Calu3 (cell line): ENCODE results near the gene CDO1. TPM values are rescaled to one million over a fixed set of nuclear protein-coding genes. Genes with fewer than 3 reads are reported as not detected.
A peak's percentile ranks its signal among the peaks of the same experiment; 100 is the strongest.

Source experiments
- BruUV-seq: library from RNA; stranded (reverse); fragments of 400-500 nt; replicated peaks from 2 replicates; lab custom pipeline; 2021; lab: Mats Ljungman, UMichigan
- CTCF ChIA-PET: fragments of 300-600 bp; sonication (Branson Sonifier 250); formaldehyde crosslinking; loops from one replicate; lab custom pipeline; 2022; ENCODE audit warnings: antibody characterized with exemption; lab: Charles Lee
- DNase-seq: peaks from one replicate; pipeline ENCODE4 v3.0.0; 2022
- H3K27ac Mint-ChIP-seq: one replicate; pipeline ENCODE4 v1.8.0; 2022; ENCODE audit warnings: mixed read lengths; ENCODE audit not compliant: unreplicated experiment
- H3K27me3 Mint-ChIP-seq: one replicate; pipeline ENCODE4 v1.8.0; 2022; ENCODE audit warnings: mixed read lengths; ENCODE audit not compliant: unreplicated experiment
- H3K36me3 Mint-ChIP-seq: one replicate; pipeline ENCODE4 v1.8.0; 2022; ENCODE audit warnings: mild to moderate bottlenecking, moderate library complexity, mixed read lengths; ENCODE audit not compliant: insufficient read depth, unreplicated experiment
- H3K4me1 Mint-ChIP-seq: one replicate; pipeline ENCODE4 v1.8.0; 2022; ENCODE audit warnings: mild to moderate bottlenecking, low read depth, mixed read lengths; ENCODE audit not compliant: unreplicated experiment
- H3K4me3 Mint-ChIP-seq: one replicate; pipeline ENCODE4 v1.8.0; 2022; ENCODE audit warnings: mild to moderate bottlenecking, low read depth, moderate library complexity, mixed read lengths; ENCODE audit not compliant: unreplicated experiment
- H3K9me3 Mint-ChIP-seq: one replicate; pipeline ENCODE4 v1.8.0; 2022; ENCODE audit warnings: low read depth, mixed read lengths; ENCODE audit not compliant: unreplicated experiment
- intact Hi-C: fragments of 100-400 bp; cut with micrococcal nuclease; formaldehyde crosslinking; loops from one replicate; pipeline ENCODE4 v1.10.0; 2022; ENCODE audit not compliant: unreplicated experiment
- total RNA-seq: library from RNA; stranded (reverse); gene quantifications from 2 replicates; pipeline ENCODE4 v1.2.3, GENCODE V29; 2022
- TF ChIP-seq, protein P1 (sequence below): fragments of 200-600 bp; IDR thresholded peaks from one replicate; pipeline ENCODE4 v1.8.0; 2022; ENCODE audit warnings: antibody characterized with exemption; ENCODE audit not compliant: unreplicated experiment

CDO1 gene
- total RNA-seq, 1 experiment from 2014 or later: not detected

DNA sequence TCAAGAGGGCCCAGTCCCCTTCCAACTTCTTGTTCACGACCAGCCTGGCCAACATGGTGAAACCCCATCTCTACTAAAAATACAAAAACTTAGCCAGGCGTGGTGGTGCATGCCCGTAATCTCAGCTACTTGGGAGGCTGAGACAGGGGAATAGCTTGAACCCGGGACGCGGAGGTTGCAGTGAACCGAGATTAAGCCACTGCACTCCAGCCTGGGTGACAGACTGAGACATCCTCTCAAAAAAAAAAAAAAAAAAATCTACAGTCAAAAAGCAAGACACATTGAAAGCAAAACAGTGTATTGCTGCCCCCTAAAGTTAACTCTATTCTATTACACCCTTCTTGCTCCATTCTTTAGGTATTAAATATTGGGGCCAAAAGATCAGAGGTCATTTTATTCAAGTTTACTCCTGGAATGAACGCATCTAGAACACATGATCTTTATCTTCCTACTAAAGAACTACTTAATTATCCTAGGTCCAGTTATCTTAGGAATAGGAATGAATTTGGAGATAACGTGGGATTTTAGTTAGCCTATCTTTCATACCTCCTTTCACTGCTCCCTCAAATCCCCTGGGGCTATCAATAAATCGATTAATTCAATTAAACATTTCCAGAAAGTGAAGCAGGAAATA lies 22.5 kb upstream of the CDO1 start:
- Mint-ChIP-seq H3K27me3 (no peaks in the 10 kb centered on the region), H3K4me3 (peak overlapping the region; percentile 87), H3K36me3 (peaks cover 84% of the 10 kb centered on the region), H3K9me3 (no peaks in the 10 kb centered on the region), H3K27ac (peak overlapping the region; percentile 87), H3K4me1 (peaks cover 28% of the 10 kb centered on the region)
- BruUV-seq: no TSS peak
- intact Hi-C loops: loop anchor here (1.0 kb wide), 1 partner anchor 205 kb away; no protein-coding TSS in a partner anchor
- no peak for DNase-seq
- TF ChIP-seq, protein P1, sequence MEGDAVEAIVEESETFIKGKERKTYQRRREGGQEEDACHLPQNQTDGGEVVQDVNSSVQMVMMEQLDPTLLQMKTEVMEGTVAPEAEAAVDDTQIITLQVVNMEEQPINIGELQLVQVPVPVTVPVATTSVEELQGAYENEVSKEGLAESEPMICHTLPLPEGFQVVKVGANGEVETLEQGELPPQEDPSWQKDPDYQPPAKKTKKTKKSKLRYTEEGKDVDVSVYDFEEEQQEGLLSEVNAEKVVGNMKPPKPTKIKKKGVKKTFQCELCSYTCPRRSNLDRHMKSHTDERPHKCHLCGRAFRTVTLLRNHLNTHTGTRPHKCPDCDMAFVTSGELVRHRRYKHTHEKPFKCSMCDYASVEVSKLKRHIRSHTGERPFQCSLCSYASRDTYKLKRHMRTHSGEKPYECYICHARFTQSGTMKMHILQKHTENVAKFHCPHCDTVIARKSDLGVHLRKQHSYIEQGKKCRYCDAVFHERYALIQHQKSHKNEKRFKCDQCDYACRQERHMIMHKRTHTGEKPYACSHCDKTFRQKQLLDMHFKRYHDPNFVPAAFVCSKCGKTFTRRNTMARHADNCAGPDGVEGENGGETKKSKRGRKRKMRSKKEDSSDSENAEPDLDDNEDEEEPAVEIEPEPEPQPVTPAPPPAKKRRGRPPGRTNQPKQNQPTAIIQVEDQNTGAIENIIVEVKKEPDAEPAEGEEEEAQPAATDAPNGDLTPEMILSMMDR: peak; percentile 28
- CTCF ChIA-PET: interaction anchor here (0.7 kb wide), 2 partner anchors 200 to 439 kb away, joined by 5 to 8 read pairs; no protein-coding TSS in a partner anchor

DNA sequence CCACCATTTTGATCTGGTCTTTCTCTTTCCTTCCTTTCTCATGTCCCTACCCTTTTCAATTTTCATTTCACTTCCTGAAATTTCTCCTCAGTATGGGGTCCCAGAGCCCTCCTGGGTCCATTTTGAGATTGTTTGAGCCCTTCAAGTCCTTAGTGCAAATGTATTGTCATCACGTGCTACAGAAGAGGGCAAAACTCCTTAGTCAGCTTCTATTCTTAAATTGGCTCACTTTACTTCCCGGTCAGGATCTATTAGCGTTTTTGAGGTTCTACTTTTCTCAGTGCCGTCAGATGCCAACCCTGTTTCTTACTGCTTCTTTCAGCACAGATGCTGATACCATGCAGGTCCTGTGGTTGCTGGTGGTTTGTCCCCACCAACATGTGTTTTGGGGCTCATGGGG lies 19.0 kb upstream of the CDO1 start:
- no TSS peak for BruUV-seq
- TF ChIP-seq, protein P1: no peak
- Mint-ChIP-seq H3K4me1 (peaks cover 36% of the 10 kb centered on the region), H3K27ac (no peak overlapping the region), H3K4me3 (no peak overlapping the region), H3K36me3 (peaks cover 68% of the 10 kb centered on the region), H3K27me3 (no peaks in the 10 kb centered on the region), H3K9me3 (no peaks in the 10 kb centered on the region)
- no peak for DNase-seq
- intact Hi-C loops: no loop called here
- CTCF ChIA-PET: no interaction called here

DNA sequence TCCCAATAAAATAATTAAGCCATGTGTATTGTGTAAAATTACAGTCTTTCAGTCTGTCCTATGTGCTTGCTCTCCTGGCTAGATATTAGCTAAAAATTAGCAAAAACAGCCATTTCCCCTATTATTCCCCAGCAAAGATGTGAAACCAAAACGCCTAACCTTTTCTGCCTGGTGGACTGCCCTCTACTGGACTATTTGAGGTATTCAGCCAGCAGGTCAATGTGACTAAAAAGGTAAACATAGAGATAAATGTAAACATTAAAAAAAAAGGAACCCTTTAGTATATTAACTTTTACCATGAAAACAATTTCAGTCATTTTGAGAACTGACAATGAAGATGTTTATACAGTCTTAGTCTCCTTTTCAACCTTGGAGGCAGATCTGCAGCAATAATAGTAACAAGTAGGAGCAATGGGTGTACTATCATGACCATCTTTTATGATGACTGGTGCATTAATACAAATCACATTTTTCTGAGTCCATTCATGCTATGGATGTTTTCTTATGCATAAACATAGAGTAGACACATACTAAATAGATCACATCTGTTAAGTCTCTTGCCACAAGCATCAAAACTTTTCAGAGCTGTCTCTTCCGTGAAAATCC lies 14.8 kb upstream of the CDO1 start:
- Mint-ChIP-seq H3K4me1 (peaks cover 26% of the 10 kb centered on the region), H3K27me3 (no peaks in the 10 kb centered on the region), H3K9me3 (peaks cover 4% of the 10 kb centered on the region), H3K4me3 (no peak overlapping the region), H3K36me3 (peaks cover 61% of the 10 kb centered on the region), H3K27ac (no peak overlapping the region)
- CTCF ChIA-PET: interaction anchor here (1.7 kb wide), 1 partner anchor 196 kb away, joined by 6 read pairs; no protein-coding TSS in a partner anchor
- no TSS peak for BruUV-seq
- TF ChIP-seq, protein P1: peak; percentile 70
- peak; percentile 46 for DNase-seq
- intact Hi-C loops: loop anchor here (1.0 kb wide), 1 partner anchor 197 kb away; no protein-coding TSS in a partner anchor

DNA sequence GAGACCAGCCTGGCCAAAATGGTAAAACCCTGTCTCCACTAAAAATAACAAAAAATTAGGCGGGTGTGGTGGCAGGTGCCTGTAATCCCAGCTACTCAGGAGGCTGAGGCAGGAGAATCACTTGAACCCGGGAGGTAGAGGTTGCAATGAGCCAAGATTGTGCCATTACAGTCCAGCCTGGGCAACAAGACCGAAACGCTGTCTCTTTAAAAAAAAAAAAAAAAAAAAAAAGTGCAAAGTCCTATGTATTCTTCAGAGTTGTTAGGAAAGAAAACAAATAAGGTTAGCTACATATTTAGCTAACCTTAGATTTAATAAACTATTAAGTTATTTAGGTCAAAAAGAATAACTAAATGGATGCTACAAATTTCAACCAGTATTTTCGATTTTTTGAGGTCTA lies 13.5 kb upstream of the CDO1 start:
- no peak overlapping the region for H3K27ac Mint-ChIP-seq
- no peak for DNase-seq
- CTCF ChIA-PET: interaction anchor here (0.7 kb wide), 2 partner anchors 165 to 831 kb away, joined by 4 read pairs; no protein-coding TSS in a partner anchor
- no TSS peak for BruUV-seq
- intact Hi-C loops: no loop called here
- peaks cover 6% of the 10 kb centered on the region for H3K9me3 Mint-ChIP-seq
- TF ChIP-seq, protein P1: no peak
- H3K4me3 Mint-ChIP-seq: no peak overlapping the region
- peaks cover 17% of the 10 kb centered on the region for H3K4me1 Mint-ChIP-seq
- peaks cover 53% of the 10 kb centered on the region for H3K36me3 Mint-ChIP-seq
- H3K27me3 Mint-ChIP-seq: no peaks in the 10 kb centered on the region
